OCI-M2 (cell line): ENCODE results near the gene USP6.
"Not testable (repeated sequence)": the region's sequence is repeated elsewhere in the genome, so short reads cannot be mapped to it uniquely, and the experiment has no call there.

ENCODE experiments used
- DNase-seq: peaks from one replicate; lab custom pipeline; 2025; ENCODE audit not compliant: unreplicated experiment; lab: John Stamatoyannopoulos, UW

The USP6 gene

GRCh38 chr17:5115673-5116651, at the start of gene USP6:
Gene USP6, plus strand, starts transcription at chr17:5116032. Its CDS starts 14,336 bp downstream, at chr17:5130368.
- DNase-seq: no peak

GRCh38 chr17:5068236-5068635, 47.6 kb upstream of the USP6 start:
- DNase-seq: no peak

GRCh38 chr17:5069724-5070123, 46.1 kb upstream of the USP6 start:
- DNase-seq: no peak

GRCh38 chr17:5075472-5075871, 40.4 kb upstream of the USP6 start:
- DNase-seq: not testable (repeated sequence)

- not testable (repeated sequence) for DNase-seq
These were observed 38.6 kb upstream of the USP6 start for GRCh38 chr17:5077275-5077674.

- DNase-seq: no peak
These were observed 38.1 kb upstream of the USP6 start for GRCh38 chr17:5077781-5078105.

GRCh38 chr17:5078106-5079028, 37.5 kb upstream of the USP6 start, which contains the start of gene ZFP3:
Gene ZFP3, plus strand, starts transcription at chr17:5078467. Its CDS starts 13,038 bp downstream, at chr17:5091505.
- DNase-seq: peak; percentile 72

- DNase-seq: no peak
These were observed 35.2 kb upstream of the USP6 start for GRCh38 chr17:5080591-5080990.

- no peak for DNase-seq
These were observed 23.4 kb upstream of the USP6 start for GRCh38 chr17:5092218-5093010.

GRCh38 chr17:5096731-5097100, 19.1 kb upstream of the USP6 start:
- no peak for DNase-seq

GRCh38 chr17:5097101-5097834, 18.6 kb upstream of the USP6 start:
- no peak for DNase-seq

- DNase-seq: no peak
These were observed 16.6 kb upstream of the USP6 start for GRCh38 chr17:5099271-5099670.

- DNase-seq: no peak
These were observed 15.0 kb upstream of the USP6 start for GRCh38 chr17:5100832-5101231.

GRCh38 chr17:5110816-5111215, 5.0 kb upstream of the USP6 start:
- no peak for DNase-seq

- DNase-seq: peak; percentile 58
These were observed 4.2 kb upstream of the USP6 start, which contains the start of gene ZNF232 for GRCh38 chr17:5111402-5112204. Gene ZNF232, minus strand, starts transcription at chr17:5111878. Its CDS starts 56 bp downstream, at chr17:5111822.

- DNase-seq: no peak
These were observed 2.4 kb downstream of the USP6 start for GRCh38 chr17:5118219-5118618.

- DNase-seq: no peak
These were observed 4.2 kb downstream of the USP6 start for GRCh38 chr17:5120036-5120435.

- DNase-seq: not testable (repeated sequence)
These were observed 4.8 kb downstream of the USP6 start for GRCh38 chr17:5120436-5121185.
